H7 (cell line): Measurements from ENCODE around the gene ARRDC1. TPM values are rescaled to one million over a fixed set of nuclear protein-coding genes. Genes with fewer than 3 reads are reported as not detected.
A peak's percentile ranks its signal among the peaks of the same experiment; 100 is the strongest.
"Not testable (repeated sequence)": the region's sequence is repeated elsewhere in the genome, so short reads cannot be mapped to it uniquely, and the experiment has no call there.

ENCODE experiments used
- DNase-seq: peaks from one replicate; pipeline ENCODE4 v3.0.0; 2012
- H3K27me3 ChIP-seq: 2 replicates; pipeline ENCODE4 v1.6.0; 2011; ENCODE audit warnings: mild to moderate bottlenecking, low read length; ENCODE audit not compliant: control insufficient read depth, insufficient read depth
- H3K36me3 ChIP-seq: replicated peaks from 2 replicates; pipeline ENCODE4 v1.5.1; 2011; ENCODE audit warnings: low read length; ENCODE audit not compliant: control insufficient read depth, insufficient read depth
- H3K4me3 ChIP-seq: 2 replicates; pipeline ENCODE4 v1.5.1; 2011; ENCODE audit warnings: low read depth, mild to moderate bottlenecking, control low read depth, low read length, moderate library complexity; ENCODE audit not compliant: insufficient read depth
- total RNA-seq: library from RNA; depleted of rRNA; stranded (reverse); fragments of >200 nt; shearing (Covaris generic); gene quantifications from 2 replicates; pipeline ENCODE4 v1.2.3, GENCODE V29; 2014; rRNA removed

ARRDC1 gene
- 30.3 and 38.2 TPM in 2 replicates for total RNA-seq

GRCh38 chr9:137605121-137606004 lies at the start of gene ARRDC1:
ARRDC1 (plus strand) TSS chr9:137605686; CDS start chr9:137605718, 32 bp downstream.
- no peaks in the 10 kb centered on the region; the same call in none of the 2 replicates for H3K36me3 ChIP-seq
- peak; percentile 100 for DNase-seq
- H3K4me3 ChIP-seq: peak within 1 kb of the TSS; percentile 69
- H3K27me3 ChIP-seq: peaks cover 13% of the 10 kb centered on the region; the same call in 1 of the 2 replicates

GRCh38 chr9:137556069-137556838 lies 49.2 kb upstream of the ARRDC1 start:
- Histone ChIP-seq H3K4me3 (no peak overlapping the region), H3K27me3 (no peaks in the 10 kb centered on the region), H3K36me3 (peaks cover 10% of the 10 kb centered on the region)
- no peak for DNase-seq

GRCh38 chr9:137558127-137558526 lies 47.4 kb upstream of the ARRDC1 start:
- Histone ChIP-seq H3K4me3 (no peak overlapping the region), H3K36me3 (peaks cover 10% of the 10 kb centered on the region), H3K27me3 (no peaks in the 10 kb centered on the region)
- no peak for DNase-seq

GRCh38 chr9:137564134-137564533 lies 41.4 kb upstream of the ARRDC1 start:
- no peak overlapping the region for H3K4me3 ChIP-seq
- no peak for DNase-seq
- H3K36me3 ChIP-seq: peaks cover 9% of the 10 kb centered on the region
- no peaks in the 10 kb centered on the region for H3K27me3 ChIP-seq

GRCh38 chr9:137564817-137565411 lies 40.6 kb upstream of the ARRDC1 start:
- H3K4me3 ChIP-seq: no peak overlapping the region
- H3K27me3 ChIP-seq: no peaks in the 10 kb centered on the region
- H3K36me3 ChIP-seq: peaks cover 9% of the 10 kb centered on the region
- no peak for DNase-seq

GRCh38 chr9:137568445-137568844 lies 37.0 kb upstream of the ARRDC1 start:
- not testable (repeated sequence) for H3K27me3 ChIP-seq, H3K4me3 ChIP-seq
- peaks cover 17% of the 10 kb centered on the region for H3K36me3 ChIP-seq

GRCh38 chr9:137569609-137570203 lies 35.8 kb upstream of the ARRDC1 start:
- Histone ChIP-seq H3K4me3 (no peak overlapping the region), H3K27me3 (no peaks in the 10 kb centered on the region), H3K36me3 (peaks cover 16% of the 10 kb centered on the region)
- DNase-seq: no peak

More at GRCh38 chr9:137568445-137568844, 37.0 kb upstream of the ARRDC1 start:
- DNase-seq: not testable (repeated sequence)

- Histone ChIP-seq H3K27me3 (no peaks in the 10 kb centered on the region), H3K36me3 (peaks cover 24% of the 10 kb centered on the region), H3K4me3 (no peak overlapping the region)
- DNase-seq: no peak
Measured at GRCh38 chr9:137570566-137570965, 34.9 kb upstream of the ARRDC1 start.

GRCh38 chr9:137574192-137574591 lies 31.3 kb upstream of the ARRDC1 start:
- Histone ChIP-seq H3K4me3 (no peak overlapping the region), H3K27me3 (no peaks in the 10 kb centered on the region), H3K36me3 (peaks cover 30% of the 10 kb centered on the region)
- no peak for DNase-seq

- no peak for DNase-seq
- no peaks in the 10 kb centered on the region for H3K27me3 ChIP-seq
- peaks cover 30% of the 10 kb centered on the region for H3K36me3 ChIP-seq
- no peak overlapping the region for H3K4me3 ChIP-seq
Measured at GRCh38 chr9:137575364-137575715, 30.1 kb upstream of the ARRDC1 start.

- Histone ChIP-seq H3K4me3 (no peak overlapping the region), H3K27me3 (no peaks in the 10 kb centered on the region), H3K36me3 (peaks cover 30% of the 10 kb centered on the region)
- DNase-seq: no peak
Measured at GRCh38 chr9:137575716-137576411, 29.6 kb upstream of the ARRDC1 start.

GRCh38 chr9:137578518-137579258 lies 26.8 kb upstream of the ARRDC1 start, which contains the start of gene DPH7:
DPH7 (minus strand) TSS chr9:137578925; CDS start chr9:137578777, 148 bp downstream.
- peak; percentile 99 for DNase-seq
- Histone ChIP-seq H3K4me3 (peak within 1 kb of the TSS; percentile 96), H3K27me3 (no peaks in the 10 kb centered on the region), H3K36me3 (peaks cover 33% of the 10 kb centered on the region)

- DNase-seq: no peak
- Histone ChIP-seq H3K36me3 (peaks cover 32% of the 10 kb centered on the region), H3K27me3 (no peaks in the 10 kb centered on the region)
Measured at GRCh38 chr9:137579259-137579604, 26.3 kb upstream of the ARRDC1 start.

More at GRCh38 chr9:137579259-137579604, 26.3 kb upstream of the ARRDC1 start:
- peak overlapping the region; percentile 96 for H3K4me3 ChIP-seq
